T-helper 2 cell treated with Interferon-gamma antibody and Interleukin-4, amounts not matched to agents 5 μg/mL and 100 μg/mL, for 36 hours (primary cell): ENCODE measurements around the gene SYT7.
A peak's percentile ranks its signal among the peaks of the same experiment; 100 is the strongest.

Source experiments
- DNase-seq: peaks from one replicate; pipeline ENCODE4 v3.0.0; 2021; ENCODE audit warnings: low spot score
- H3K27ac Mint-ChIP-seq: one replicate; pipeline ENCODE4 v1.8.0; 2021; ENCODE audit warnings: mild to moderate bottlenecking, mixed read lengths
- H3K27me3 Mint-ChIP-seq: one replicate; pipeline ENCODE4 v1.8.0; 2021; ENCODE audit warnings: low read depth, mixed read lengths
- H3K36me3 Mint-ChIP-seq: one replicate; pipeline ENCODE4 v1.8.0; 2021; ENCODE audit warnings: low read depth, mixed read lengths
- H3K4me1 Mint-ChIP-seq: one replicate; pipeline ENCODE4 v1.8.0; 2021; ENCODE audit warnings: low read depth, mixed read lengths
- H3K4me3 Mint-ChIP-seq: one replicate; pipeline ENCODE4 v1.8.0; 2022; ENCODE audit warnings: mild to moderate bottlenecking, moderate library complexity, mixed read lengths
- H3K9me3 Mint-ChIP-seq: one replicate; pipeline ENCODE4 v1.8.0; 2021; ENCODE audit warnings: mixed read lengths

SYT7 gene

GRCh38 chr11:61535998-61536675 lies 44.7 kb downstream of the SYT7 start:
- H3K36me3 Mint-ChIP-seq: no peaks in the 10 kb centered on the region
- no peak overlapping the region for H3K27ac Mint-ChIP-seq
- peaks cover 2% of the 10 kb centered on the region for H3K27me3 Mint-ChIP-seq
- no peaks in the 10 kb centered on the region for H3K9me3 Mint-ChIP-seq
- no peak overlapping the region for H3K4me3 Mint-ChIP-seq
- H3K4me1 Mint-ChIP-seq: no peaks in the 10 kb centered on the region
- no peak for DNase-seq

GRCh38 chr11:61534933-61535839 lies 45.7 kb downstream of the SYT7 start:
- no peak for DNase-seq

GRCh38 chr11:61534025-61534932 lies 46.6 kb downstream of the SYT7 start:
- no peak for DNase-seq
- no peaks in the 10 kb centered on the region for H3K27me3 Mint-ChIP-seq
- no peak overlapping the region for H3K4me3 Mint-ChIP-seq
- no peak overlapping the region for H3K27ac Mint-ChIP-seq
- H3K36me3 Mint-ChIP-seq: no peaks in the 10 kb centered on the region
- H3K9me3 Mint-ChIP-seq: no peaks in the 10 kb centered on the region
- no peaks in the 10 kb centered on the region for H3K4me1 Mint-ChIP-seq

More at GRCh38 chr11:61534933-61535839, 45.7 kb downstream of the SYT7 start:
- no peaks in the 10 kb centered on the region for H3K36me3 Mint-ChIP-seq
- no peaks in the 10 kb centered on the region for H3K9me3 Mint-ChIP-seq
- H3K27me3 Mint-ChIP-seq: peaks cover 2% of the 10 kb centered on the region
- no peak overlapping the region for H3K4me3 Mint-ChIP-seq
- H3K27ac Mint-ChIP-seq: no peak overlapping the region
- H3K4me1 Mint-ChIP-seq: no peaks in the 10 kb centered on the region

GRCh38 chr11:61533401-61533800 lies 47.5 kb downstream of the SYT7 start:
- no peak for DNase-seq
- no peaks in the 10 kb centered on the region for H3K27me3 Mint-ChIP-seq
- H3K36me3 Mint-ChIP-seq: no peaks in the 10 kb centered on the region
- no peaks in the 10 kb centered on the region for H3K4me1 Mint-ChIP-seq
- H3K4me3 Mint-ChIP-seq: no peak overlapping the region
- H3K27ac Mint-ChIP-seq: no peak overlapping the region
- no peaks in the 10 kb centered on the region for H3K9me3 Mint-ChIP-seq

GRCh38 chr11:61533039-61533375 lies 47.9 kb downstream of the SYT7 start:
- no peak overlapping the region for H3K4me3 Mint-ChIP-seq
- H3K9me3 Mint-ChIP-seq: no peaks in the 10 kb centered on the region
- no peak for DNase-seq
- no peaks in the 10 kb centered on the region for H3K27me3 Mint-ChIP-seq
- H3K36me3 Mint-ChIP-seq: no peaks in the 10 kb centered on the region
- H3K27ac Mint-ChIP-seq: no peak overlapping the region
- H3K4me1 Mint-ChIP-seq: no peaks in the 10 kb centered on the region

GRCh38 chr11:61532134-61533038 lies 48.5 kb downstream of the SYT7 start:
- no peaks in the 10 kb centered on the region for H3K36me3 Mint-ChIP-seq
- no peaks in the 10 kb centered on the region for H3K27me3 Mint-ChIP-seq
- no peaks in the 10 kb centered on the region for H3K9me3 Mint-ChIP-seq
- peak; percentile 18 for DNase-seq
- no peak overlapping the region for H3K27ac Mint-ChIP-seq
- H3K4me1 Mint-ChIP-seq: no peaks in the 10 kb centered on the region
- no peak overlapping the region for H3K4me3 Mint-ChIP-seq

GRCh38 chr11:61531044-61531443 lies 49.8 kb downstream of the SYT7 start:
- no peaks in the 10 kb centered on the region for H3K9me3 Mint-ChIP-seq
- DNase-seq: no peak
- H3K27me3 Mint-ChIP-seq: no peaks in the 10 kb centered on the region
- H3K36me3 Mint-ChIP-seq: no peaks in the 10 kb centered on the region
- H3K4me1 Mint-ChIP-seq: no peaks in the 10 kb centered on the region
- no peak overlapping the region for H3K27ac Mint-ChIP-seq
- no peak overlapping the region for H3K4me3 Mint-ChIP-seq

- no peak overlapping the region for H3K4me3 Mint-ChIP-seq
- no peaks in the 10 kb centered on the region for H3K4me1 Mint-ChIP-seq
- H3K9me3 Mint-ChIP-seq: no peaks in the 10 kb centered on the region
- H3K36me3 Mint-ChIP-seq: no peaks in the 10 kb centered on the region
- no peak overlapping the region for H3K27ac Mint-ChIP-seq
- H3K27me3 Mint-ChIP-seq: peaks cover 3% of the 10 kb centered on the region
- DNase-seq: no peak
Measured at GRCh38 chr11:61529537-61530225, 51.2 kb downstream of the SYT7 start.

- DNase-seq: no peak
- Mint-ChIP-seq H3K4me1 (no peaks in the 10 kb centered on the region), H3K4me3 (no peak overlapping the region), H3K36me3 (no peaks in the 10 kb centered on the region), H3K27ac (no peak overlapping the region), H3K9me3 (no peaks in the 10 kb centered on the region), H3K27me3 (peaks cover 3% of the 10 kb centered on the region)
Measured at GRCh38 chr11:61528114-61528513, 52.8 kb downstream of the SYT7 start.

- H3K4me3 Mint-ChIP-seq: no peak overlapping the region
- no peaks in the 10 kb centered on the region for H3K9me3 Mint-ChIP-seq
Measured at GRCh38 chr11:61526956-61527731, 53.7 kb downstream of the SYT7 start.

GRCh38 chr11:61526229-61526628 lies 54.6 kb downstream of the SYT7 start:
- peaks cover 3% of the 10 kb centered on the region for H3K27me3 Mint-ChIP-seq
- H3K36me3 Mint-ChIP-seq: no peaks in the 10 kb centered on the region
- H3K9me3 Mint-ChIP-seq: no peaks in the 10 kb centered on the region

More at GRCh38 chr11:61526956-61527731, 53.7 kb downstream of the SYT7 start:
- H3K4me1 Mint-ChIP-seq: no peaks in the 10 kb centered on the region
- H3K27me3 Mint-ChIP-seq: peaks cover 3% of the 10 kb centered on the region
- H3K36me3 Mint-ChIP-seq: no peaks in the 10 kb centered on the region
- H3K27ac Mint-ChIP-seq: no peak overlapping the region
- no peak for DNase-seq

GRCh38 chr11:61524963-61525587 lies 55.8 kb downstream of the SYT7 start:
- no peaks in the 10 kb centered on the region for H3K36me3 Mint-ChIP-seq
- no peaks in the 10 kb centered on the region for H3K9me3 Mint-ChIP-seq
- no peaks in the 10 kb centered on the region for H3K4me1 Mint-ChIP-seq
- H3K4me3 Mint-ChIP-seq: no peak overlapping the region
- H3K27me3 Mint-ChIP-seq: peaks cover 3% of the 10 kb centered on the region
- no peak overlapping the region for H3K27ac Mint-ChIP-seq
- DNase-seq: no peak

More at GRCh38 chr11:61526229-61526628, 54.6 kb downstream of the SYT7 start:
- Mint-ChIP-seq H3K4me3 (no peak overlapping the region), H3K27ac (no peak overlapping the region), H3K4me1 (no peaks in the 10 kb centered on the region)
- DNase-seq: no peak
